ENCODE data around the gene KIF16B.
"Not testable (repeated sequence)": the region's sequence is repeated elsewhere in the genome, so short reads cannot be mapped to it uniquely, and the experiment has no call there.

GRCh38 chr20:16260133-16260532 is 313.1 kb downstream of the KIF16B start:
- TF ChIP-seq POLR2A, CTCF (IDR thresholded peaks at IDR 0.05): not testable (repeated sequence)

All from uterus (tissue), 2 donors.